ENCODE data around the gene COLEC11.

Gene COLEC11

GRCh38 chr2:3637311-3637675, 42.4 kb downstream of the COLEC11 start:
- no peak for DNase-seq (ENCODE audit: low read depth)
- H3K4me3 ChIP-seq (ENCODE audit: low read length), result no peak overlapping the region
- TF ChIP-seq CTCF (IDR thresholded peaks at IDR 0.05; ENCODE audit: insufficient read depth, low read depth, low read length, missing control alignments), result no peak

- no peak for DNase-seq (ENCODE audit: low read depth)
- H3K4me3 ChIP-seq (ENCODE audit: low read length), result no peak overlapping the region
- no peak for TF ChIP-seq CTCF (IDR thresholded peaks at IDR 0.05; ENCODE audit: insufficient read depth, low read depth, low read length, missing control alignments)
Measured at GRCh38 chr2:3637692-3638455, 43.0 kb downstream of the COLEC11 start.

GRCh38 chr2:3638456-3638810, 43.5 kb downstream of the COLEC11 start:
- H3K4me3 ChIP-seq (ENCODE audit: low read length), result no peak overlapping the region
- no peak for DNase-seq (ENCODE audit: low read depth)
- TF ChIP-seq CTCF (IDR thresholded peaks at IDR 0.05; ENCODE audit: insufficient read depth, low read depth, low read length, missing control alignments), result no peak

GRCh38 chr2:3639015-3639630, 44.2 kb downstream of the COLEC11 start:
- no peak for DNase-seq (ENCODE audit: low read depth)
- H3K4me3 ChIP-seq (ENCODE audit: low read length), result no peak overlapping the region
- TF ChIP-seq CTCF (IDR thresholded peaks at IDR 0.05; ENCODE audit: insufficient read depth, low read depth, low read length, missing control alignments), result no peak

- no peak for TF ChIP-seq CTCF (IDR thresholded peaks at IDR 0.05; ENCODE audit: insufficient read depth, low read depth, low read length, missing control alignments)
- DNase-seq (ENCODE audit: low read depth), result no peak
- no peak overlapping the region for H3K4me3 ChIP-seq (ENCODE audit: low read length)
Measured at GRCh38 chr2:3639653-3640052, 44.7 kb downstream of the COLEC11 start.

GRCh38 chr2:3641181-3641580, 46.3 kb downstream of the COLEC11 start:
- TF ChIP-seq CTCF (IDR thresholded peaks at IDR 0.05; ENCODE audit: insufficient read depth, low read depth, low read length, missing control alignments), result no peak
- no peak overlapping the region for H3K4me3 ChIP-seq (ENCODE audit: low read length)

More at GRCh38 chr2:3641181-3641580, 46.3 kb downstream of the COLEC11 start:
- DNase-seq (ENCODE audit: low read depth), result no peak

All from epithelial cell of esophagus (primary cell).